ENCODE measurements around the gene TTC21A.

Gene TTC21A

DNA sequence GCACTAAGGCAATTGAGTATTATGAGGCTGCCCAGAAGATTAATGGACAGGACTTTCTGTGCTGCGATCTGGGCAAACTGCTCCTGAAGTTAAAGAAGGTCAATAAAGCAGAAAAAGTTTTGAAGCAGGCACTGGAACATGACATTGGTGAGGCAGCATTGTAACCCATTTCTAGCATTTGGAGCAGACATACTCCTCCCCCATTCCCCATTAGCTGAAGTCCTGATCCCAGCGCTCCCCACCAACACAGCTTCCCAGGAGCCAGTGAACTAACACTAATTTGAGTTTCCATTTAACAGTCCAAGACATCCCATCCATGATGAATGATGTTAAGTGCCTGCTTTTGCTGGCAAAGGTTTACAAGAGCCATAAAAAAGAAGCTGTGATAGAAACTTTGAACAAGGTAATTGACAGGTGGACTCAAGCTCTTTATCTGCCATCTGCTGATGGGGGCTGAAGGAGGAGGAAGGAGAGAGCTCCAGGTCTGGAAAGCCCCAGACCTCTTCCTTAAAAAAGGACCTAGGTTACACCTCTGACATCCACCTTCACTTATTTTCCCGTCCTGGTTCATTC, 23.3 kb downstream of the TTC21A start:
- H3K79me2 ChIP-seq (ENCODE audit: insufficient read depth, low read length): no peaks in the 10 kb centered on the region
- no peak overlapping the region for H2AFZ ChIP-seq (ENCODE audit: low read depth, low read length, severe bottlenecking)

DNA sequence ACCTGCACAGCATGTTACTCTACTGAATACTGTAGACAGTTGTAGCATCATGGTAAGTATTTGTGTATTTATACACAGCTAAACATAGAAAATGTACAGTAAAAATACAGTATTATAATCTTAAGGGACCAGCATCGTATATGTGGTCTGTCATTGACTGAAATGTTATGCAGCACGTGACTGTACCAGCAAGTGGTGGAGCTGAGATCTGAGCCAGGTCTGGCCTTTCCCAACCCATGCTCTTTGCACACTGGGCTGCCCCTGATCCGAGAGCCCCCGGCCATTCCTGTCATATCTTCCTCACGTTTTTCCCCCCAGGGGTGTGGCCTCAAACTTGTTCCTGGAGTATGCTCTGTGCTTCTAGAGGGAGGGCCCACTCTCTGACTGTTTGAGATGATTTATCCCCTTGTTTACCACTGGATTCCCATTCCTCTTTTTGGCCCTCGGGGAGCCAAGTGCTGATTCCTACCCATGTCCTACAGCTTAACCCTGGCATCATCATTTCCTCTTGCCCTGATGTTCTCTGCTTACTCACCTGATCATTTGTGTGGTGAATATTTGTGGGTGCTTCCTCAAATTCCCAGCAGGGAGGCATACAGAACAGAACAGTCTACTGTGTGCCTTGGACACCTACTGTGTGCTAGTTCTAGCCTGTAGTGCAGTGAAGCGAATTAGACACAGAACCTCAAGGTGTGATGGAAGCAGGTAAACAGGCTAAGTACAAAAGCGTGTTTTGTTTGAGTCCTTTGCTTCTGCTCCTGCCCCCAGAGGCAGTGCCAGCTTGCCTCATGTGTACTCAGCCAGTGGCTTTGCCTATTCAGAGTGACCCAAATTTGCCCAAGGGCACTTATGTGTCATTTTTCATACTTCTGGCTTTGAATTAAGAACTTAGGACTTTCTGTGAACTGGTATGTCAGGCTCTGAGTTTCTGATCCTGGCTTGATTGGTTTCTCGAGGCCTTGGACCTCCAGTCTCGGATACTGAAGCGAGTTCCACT, 24.9 kb downstream of the TTC21A start:
- H3K4me2 ChIP-seq (ENCODE audit: low read depth, low read length, poor library complexity, severe bottlenecking): no peak overlapping the region
- no peaks in the 10 kb centered on the region for H3K36me3 ChIP-seq (ENCODE audit: low read length)
- no peak for TF ChIP-seq CTCF (IDR thresholded peaks at IDR 0.05; ENCODE audit: insufficient read depth, low read length, poor library complexity, severe bottlenecking)
- TF ChIP-seq EZH2phosphoT487 (conservative IDR thresholded peaks at IDR 0.05; ENCODE audit: low read length): no peak
- H4K20me1 ChIP-seq (ENCODE audit: low read depth, low read length): no peaks in the 10 kb centered on the region
- no peaks in the 10 kb centered on the region for H3K9me2 ChIP-seq (replicated peaks; ENCODE audit: insufficient read depth, low read length)
- no peaks in the 10 kb centered on the region for H3K79me2 ChIP-seq (ENCODE audit: insufficient read depth, low read length)
- H3K4me3 ChIP-seq (ENCODE audit: insufficient read depth, low read length, poor library complexity, severe bottlenecking): no peak overlapping the region
- H3F3A ChIP-seq (ENCODE audit: insufficient read depth): no peaks in the 10 kb centered on the region
- no peak overlapping the region for H3K9ac ChIP-seq (ENCODE audit: low read length)
- H2AFZ ChIP-seq (ENCODE audit: low read depth, low read length, severe bottlenecking): no peak overlapping the region
- no peaks in the 10 kb centered on the region for H3K9me3 ChIP-seq (ENCODE audit: insufficient read depth, low read length)
- H3K27me3 ChIP-seq (ENCODE audit: low read length): no peaks in the 10 kb centered on the region
- H3K27ac ChIP-seq (ENCODE audit: low read depth, low read length): no peak overlapping the region

More for the DNA sequence above, 23.3 kb downstream of the TTC21A start:
- TF ChIP-seq EZH2phosphoT487 (conservative IDR thresholded peaks at IDR 0.05; ENCODE audit: low read length) (no peak), CTCF (IDR thresholded peaks at IDR 0.05; ENCODE audit: insufficient read depth, low read length, poor library complexity, severe bottlenecking) (no peak)
- no peak overlapping the region for H3K4me2 ChIP-seq (ENCODE audit: low read depth, low read length, poor library complexity, severe bottlenecking)
- H4K20me1 ChIP-seq (ENCODE audit: low read depth, low read length): no peaks in the 10 kb centered on the region
- no peak overlapping the region for H3K4me3 ChIP-seq (ENCODE audit: insufficient read depth, low read length, poor library complexity, severe bottlenecking)
- no peaks in the 10 kb centered on the region for H3F3A ChIP-seq (ENCODE audit: insufficient read depth)
- no peaks in the 10 kb centered on the region for H3K9me2 ChIP-seq (replicated peaks; ENCODE audit: insufficient read depth, low read length)
- H3K36me3 ChIP-seq (ENCODE audit: low read length): no peaks in the 10 kb centered on the region
- H3K9me3 ChIP-seq (ENCODE audit: insufficient read depth, low read length): no peaks in the 10 kb centered on the region
- H3K27me3 ChIP-seq (ENCODE audit: low read length): no peaks in the 10 kb centered on the region
- no peak overlapping the region for H3K27ac ChIP-seq (ENCODE audit: low read depth, low read length)
- H3K9ac ChIP-seq (ENCODE audit: low read length): no peak overlapping the region

GRCh38 chr3:39133093-39133490, 25.6 kb downstream of the TTC21A start:
- no peaks in the 10 kb centered on the region for H3K9me3 ChIP-seq (ENCODE audit: insufficient read depth, low read length)
- no peak overlapping the region for H3K4me2 ChIP-seq (ENCODE audit: low read depth, low read length, poor library complexity, severe bottlenecking)
- TF ChIP-seq CTCF (IDR thresholded peaks at IDR 0.05; ENCODE audit: insufficient read depth, low read length, poor library complexity, severe bottlenecking): no peak
- no peak for TF ChIP-seq EZH2phosphoT487 (conservative IDR thresholded peaks at IDR 0.05; ENCODE audit: low read length)

More at GRCh38 chr3:39133093-39133490, 25.6 kb downstream of the TTC21A start:
- no peak overlapping the region for H3K4me3 ChIP-seq (ENCODE audit: insufficient read depth, low read length, poor library complexity, severe bottlenecking)
- no peaks in the 10 kb centered on the region for H3K36me3 ChIP-seq (ENCODE audit: low read length)
- no peak overlapping the region for H3K9ac ChIP-seq (ENCODE audit: low read length)
- H4K20me1 ChIP-seq (ENCODE audit: low read depth, low read length): no peaks in the 10 kb centered on the region
- no peaks in the 10 kb centered on the region for H3K27me3 ChIP-seq (ENCODE audit: low read length)
- H3K79me2 ChIP-seq (ENCODE audit: insufficient read depth, low read length): no peaks in the 10 kb centered on the region
- H3K9me2 ChIP-seq (replicated peaks; ENCODE audit: insufficient read depth, low read length): no peaks in the 10 kb centered on the region
- H2AFZ ChIP-seq (ENCODE audit: low read depth, low read length, severe bottlenecking): no peak overlapping the region
- no peaks in the 10 kb centered on the region for H3F3A ChIP-seq (ENCODE audit: insufficient read depth)
- no peak overlapping the region for H3K27ac ChIP-seq (ENCODE audit: low read depth, low read length)
